ENCODE results near the gene ANKRD13D.

Gene ANKRD13D

DNA sequence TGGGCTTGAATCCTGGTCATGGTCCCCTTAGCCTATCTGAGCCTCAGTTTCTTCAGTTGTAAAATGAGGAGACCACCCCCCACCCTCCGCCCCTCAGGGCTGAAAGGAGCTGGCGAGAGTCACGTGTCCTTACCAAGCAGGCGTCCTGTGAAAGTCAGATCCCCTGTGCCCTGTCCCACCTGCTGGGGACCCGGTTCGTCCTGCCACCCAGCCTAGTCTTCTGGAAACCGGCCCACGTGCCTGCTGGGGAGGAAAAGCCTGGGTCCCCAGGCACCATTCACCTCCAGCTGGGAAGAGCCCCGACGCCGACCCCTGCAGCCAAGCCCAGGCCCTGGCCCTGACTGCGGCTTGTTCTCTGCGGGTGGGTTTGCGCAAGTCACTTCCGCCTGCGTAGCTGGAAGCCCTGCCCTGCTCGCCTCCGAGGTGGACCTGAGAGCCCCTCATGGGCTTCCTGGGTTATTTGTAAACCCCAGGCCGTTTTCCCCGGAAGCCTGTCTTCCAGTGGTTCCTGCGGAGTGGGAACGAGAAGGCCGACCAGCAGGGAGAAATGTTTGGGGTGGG, 13.5 kb downstream of the ANKRD13D start:
- no peak for DNase-seq (ENCODE audit: low read depth)

GRCh38 chr11:67303132-67303834, 14.2 kb downstream of the ANKRD13D start, which contains the start of gene SSH3:
SSH3 (plus strand) TSS chr11:67303530; CDS start chr11:67303626, 96 bp downstream.
- DNase-seq (ENCODE audit: low read depth), result peak; percentile 46

DNA sequence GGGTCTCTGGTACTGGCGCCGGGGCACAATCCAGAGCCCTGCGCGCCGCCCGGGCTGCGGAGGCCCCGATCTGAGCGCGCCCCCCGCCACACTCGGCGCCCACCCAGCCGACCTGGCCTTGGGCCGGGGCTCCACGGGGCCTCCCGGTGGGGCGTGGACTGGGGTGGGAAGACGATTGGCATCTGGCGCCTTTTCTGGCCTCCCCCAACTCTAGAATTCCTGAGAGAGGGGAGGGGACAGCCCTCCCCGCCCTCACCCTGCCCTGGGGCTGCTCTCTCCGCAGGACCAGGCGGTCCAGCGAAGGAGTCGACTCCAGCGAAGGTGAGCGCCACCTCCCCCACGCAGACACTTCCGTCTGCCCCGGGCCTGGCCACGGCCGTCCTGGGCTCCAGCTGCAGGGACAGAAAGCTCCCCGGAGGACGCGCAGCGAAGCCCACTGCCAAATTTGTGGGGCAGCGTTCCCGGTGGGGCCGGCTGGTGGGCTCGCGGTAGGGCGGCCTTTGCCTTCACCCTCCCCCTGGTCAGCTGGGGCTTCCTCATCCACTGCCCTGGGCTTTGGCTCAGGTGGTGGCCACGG, 14.8 kb downstream of the ANKRD13D start:
- DNase-seq (ENCODE audit: low read depth), result peak; percentile 27

- no peak for DNase-seq (ENCODE audit: low read depth)
These were observed 15.5 kb downstream of the ANKRD13D start for GRCh38 chr11:67304511-67305113.

GRCh38 chr11:67306769-67307544, 17.9 kb downstream of the ANKRD13D start:
- no peak for DNase-seq (ENCODE audit: low read depth)

GRCh38 chr11:67307545-67308001, 18.5 kb downstream of the ANKRD13D start:
- DNase-seq (ENCODE audit: low read depth), result no peak

GRCh38 chr11:67308031-67308866, 19.1 kb downstream of the ANKRD13D start:
- DNase-seq (ENCODE audit: low read depth), result no peak

DNA sequence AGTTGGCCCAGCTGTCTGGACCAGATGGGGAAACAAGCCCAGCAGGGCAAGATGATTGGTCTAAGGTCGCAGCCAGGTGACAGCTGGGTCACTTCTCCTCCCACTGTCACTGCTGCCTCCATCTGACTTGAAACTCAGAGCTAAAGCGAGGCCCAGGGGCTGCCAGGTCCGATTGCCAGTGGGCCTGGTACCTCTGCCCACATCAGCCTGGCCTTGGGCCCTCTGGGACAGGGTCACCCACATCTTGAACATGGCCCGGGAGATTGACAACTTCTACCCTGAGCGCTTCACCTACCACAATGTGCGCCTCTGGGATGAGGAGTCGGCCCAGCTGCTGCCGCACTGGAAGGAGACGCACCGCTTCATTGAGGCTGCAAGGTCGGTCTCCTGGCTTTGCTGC, 20.1 kb downstream of the ANKRD13D start:
- DNase-seq (ENCODE audit: low read depth), result no peak

DNA sequence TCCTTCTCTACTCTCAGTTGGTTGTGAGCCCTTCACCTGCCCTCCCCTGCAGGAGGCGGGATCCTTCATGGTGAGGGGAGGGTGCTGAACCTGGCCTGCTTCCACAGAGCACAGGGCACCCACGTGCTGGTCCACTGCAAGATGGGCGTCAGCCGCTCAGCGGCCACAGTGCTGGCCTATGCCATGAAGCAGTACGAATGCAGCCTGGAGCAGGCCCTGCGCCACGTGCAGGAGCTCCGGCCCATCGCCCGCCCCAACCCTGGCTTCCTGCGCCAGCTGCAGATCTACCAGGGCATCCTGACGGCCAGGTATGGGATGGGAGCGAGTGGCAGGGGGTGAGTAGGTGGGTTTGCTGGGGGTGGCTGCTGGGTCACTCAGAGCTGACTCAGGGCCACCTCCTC, 20.6 kb downstream of the ANKRD13D start:
- DNase-seq (ENCODE audit: low read depth), result no peak

GRCh38 chr11:67310246-67311050, 21.3 kb downstream of the ANKRD13D start:
- no peak for DNase-seq (ENCODE audit: low read depth)

GRCh38 chr11:67311051-67311555, 22.0 kb downstream of the ANKRD13D start:
- DNase-seq (ENCODE audit: low read depth), result no peak

DNA sequence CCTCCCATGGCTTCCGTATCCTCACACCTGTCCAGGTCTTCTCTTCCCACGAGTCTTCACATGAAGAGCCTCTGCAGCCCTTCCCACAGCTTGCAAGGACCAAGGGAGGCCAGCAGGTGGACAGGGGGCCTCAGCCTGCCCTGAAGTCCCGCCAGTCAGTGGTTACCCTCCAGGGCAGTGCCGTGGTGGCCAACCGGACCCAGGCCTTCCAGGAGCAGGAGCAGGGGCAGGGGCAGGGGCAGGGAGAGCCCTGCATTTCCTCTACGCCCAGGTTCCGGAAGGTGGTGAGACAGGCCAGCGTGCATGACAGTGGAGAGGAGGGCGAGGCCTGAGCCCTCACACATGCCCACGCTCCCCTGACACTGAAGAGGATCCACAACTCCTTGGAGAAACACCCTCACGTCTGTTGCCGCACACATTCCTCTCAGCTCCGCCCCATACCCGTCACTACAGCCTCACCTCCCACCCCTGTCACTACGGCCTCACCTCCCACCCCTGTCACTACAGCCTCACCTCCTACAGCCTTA, 22.5 kb downstream of the ANKRD13D start:
- DNase-seq (ENCODE audit: low read depth), result no peak

- peak; percentile 19 for DNase-seq (ENCODE audit: low read depth)
These were observed 23.3 kb downstream of the ANKRD13D start for GRCh38 chr11:67312187-67313021.

DNA sequence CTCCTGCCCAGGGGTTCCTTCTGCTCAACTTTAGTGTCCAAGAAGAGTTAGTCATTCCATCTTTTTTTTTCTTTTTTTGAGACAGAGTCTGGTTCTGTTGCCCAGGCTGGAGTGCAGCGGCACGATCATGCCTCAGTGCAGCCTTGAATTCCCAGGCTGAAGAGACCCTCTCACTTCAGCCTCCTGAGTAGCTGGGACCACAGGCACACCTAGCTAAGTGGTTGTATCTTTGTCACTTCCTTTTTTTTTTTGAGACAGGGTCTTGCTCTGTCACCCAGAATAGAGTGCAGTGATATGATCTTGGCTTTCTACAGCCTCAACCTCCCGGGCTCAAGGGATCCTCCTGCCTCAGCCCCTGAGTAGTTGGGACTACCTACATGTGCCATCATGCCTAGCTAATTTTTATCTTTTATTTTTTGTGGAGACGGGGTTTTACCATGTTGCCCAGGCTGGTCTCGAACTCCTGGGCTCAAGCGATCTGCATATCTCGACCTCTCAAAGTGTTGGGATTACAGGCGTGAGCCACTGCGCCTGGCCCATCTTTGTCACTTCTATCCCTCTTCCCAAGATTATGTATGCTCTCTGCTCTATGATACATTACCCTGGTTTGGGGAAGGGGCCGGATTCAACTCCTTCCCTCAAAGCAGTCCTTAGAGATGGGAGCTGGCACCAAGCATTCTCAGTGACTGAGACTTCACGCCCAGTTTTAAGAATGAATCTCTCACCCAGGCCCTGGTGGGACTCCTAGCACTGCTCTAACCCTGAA, 24.2 kb downstream of the ANKRD13D start:
- no peak for DNase-seq (ENCODE audit: low read depth)

DNA sequence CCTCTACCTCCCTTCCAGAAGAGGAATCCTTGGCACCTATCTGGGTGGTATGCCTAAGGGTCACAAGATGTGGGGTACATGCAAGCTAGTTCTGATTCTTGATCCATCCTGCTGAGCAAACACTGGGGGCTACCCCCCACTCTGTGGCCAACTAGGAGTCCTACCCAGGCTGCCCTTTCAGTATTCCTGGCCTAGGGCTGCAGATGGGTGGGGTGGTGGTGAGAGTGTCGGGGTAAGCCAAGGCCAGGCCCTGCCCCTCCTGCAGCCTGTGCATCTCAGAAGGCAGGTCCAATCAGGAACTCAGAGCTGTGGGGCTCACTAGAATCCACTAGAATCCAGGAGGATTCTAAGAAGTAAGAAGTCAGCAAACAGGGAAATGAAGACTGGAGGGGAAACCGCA, 25.1 kb downstream of the ANKRD13D start:
- no peak for DNase-seq (ENCODE audit: low read depth)

DNA sequence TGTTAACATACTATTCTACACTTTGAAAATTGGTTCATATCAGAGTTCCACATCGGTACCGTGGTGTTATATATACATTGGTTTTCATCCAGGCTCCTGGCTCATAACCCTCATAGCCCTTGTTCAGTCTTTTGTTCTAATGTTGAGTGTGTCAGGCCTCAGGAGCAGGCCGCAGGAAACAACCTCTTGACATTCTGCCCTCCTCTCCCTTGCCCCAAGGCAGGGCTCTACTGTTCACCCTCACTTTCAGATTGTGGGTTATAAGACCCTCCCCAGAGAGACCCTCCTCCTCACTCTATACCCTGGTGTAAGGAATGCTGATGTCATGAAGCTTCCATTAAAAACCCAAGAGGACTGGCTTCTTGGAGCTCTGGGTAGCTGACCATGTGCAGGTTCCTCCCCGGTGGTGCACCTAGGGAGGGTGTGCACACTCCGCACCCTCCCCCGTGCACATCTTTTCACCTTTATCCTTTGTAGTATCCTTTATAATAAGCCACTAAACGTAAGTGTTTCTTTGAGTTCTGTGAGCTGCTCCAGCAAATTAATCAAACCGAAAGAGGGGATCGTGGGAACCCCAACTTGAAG, 26.3 kb downstream of the ANKRD13D start:
- no peak for DNase-seq (ENCODE audit: low read depth)

- no peak for DNase-seq (ENCODE audit: low read depth)
These were observed 27.7 kb downstream of the ANKRD13D start for GRCh38 chr11:67316882-67317204.
